Measurements from ENCODE around the gene AP2A2.

The AP2A2 gene

GRCh38 chr11:940496-941135, 14.9 kb downstream of the AP2A2 start:
- H3K4me3 ChIP-seq (ENCODE audit: low read depth, low read length): no peak overlapping the region
- TF ChIP-seq CTCF (IDR thresholded peaks at IDR 0.05; ENCODE audit: low read depth, low read length, missing control alignments): no peak
- H3K27me3 ChIP-seq (replicated peaks): no peaks in the 10 kb centered on the region
- H3K36me3 ChIP-seq (replicated peaks): no peaks in the 10 kb centered on the region
- no peak for DNase-seq
- no peak overlapping the region for H3K27ac ChIP-seq
- in situ Hi-C loops (cut with HindIII; ENCODE audit: low pct_ligation_motif_present, low sequenced_read_pairs): no loop called here

- in situ Hi-C loops (cut with HindIII; ENCODE audit: low pct_ligation_motif_present, low sequenced_read_pairs): no loop called here
- H3K27ac ChIP-seq: no peak overlapping the region
- TF ChIP-seq CTCF (IDR thresholded peaks at IDR 0.05; ENCODE audit: low read depth, low read length, missing control alignments): no peak
- no peaks in the 10 kb centered on the region for H3K27me3 ChIP-seq (replicated peaks)
- no peak overlapping the region for H3K4me3 ChIP-seq (ENCODE audit: low read depth, low read length)
- peak; percentile 24 for DNase-seq
- no peaks in the 10 kb centered on the region for H3K36me3 ChIP-seq (replicated peaks)
These were observed 17.2 kb downstream of the AP2A2 start for GRCh38 chr11:942823-943222.

GRCh38 chr11:944711-945470, 19.2 kb downstream of the AP2A2 start:
- Histone ChIP-seq H3K4me3 (ENCODE audit: low read depth, low read length) (no peak overlapping the region), H3K27ac (no peak overlapping the region), H3K27me3 (replicated peaks) (no peaks in the 10 kb centered on the region), H3K36me3 (replicated peaks) (no peaks in the 10 kb centered on the region)
- no peak for DNase-seq
- in situ Hi-C loops (cut with HindIII; ENCODE audit: low pct_ligation_motif_present, low sequenced_read_pairs): no loop called here
- TF ChIP-seq CTCF (IDR thresholded peaks at IDR 0.05; ENCODE audit: low read depth, low read length, missing control alignments): peak; percentile 56

GRCh38 chr11:945986-946385, 20.3 kb downstream of the AP2A2 start:
- Histone ChIP-seq H3K4me3 (ENCODE audit: low read depth, low read length) (no peak overlapping the region), H3K27ac (no peak overlapping the region), H3K36me3 (replicated peaks) (no peaks in the 10 kb centered on the region), H3K27me3 (replicated peaks) (no peaks in the 10 kb centered on the region)
- in situ Hi-C loops (cut with HindIII; ENCODE audit: low pct_ligation_motif_present, low sequenced_read_pairs): no loop called here
- no peak for DNase-seq
- no peak for TF ChIP-seq CTCF (IDR thresholded peaks at IDR 0.05; ENCODE audit: low read depth, low read length, missing control alignments)

GRCh38 chr11:947744-948143, 22.1 kb downstream of the AP2A2 start:
- in situ Hi-C loops (cut with HindIII; ENCODE audit: low pct_ligation_motif_present, low sequenced_read_pairs): no loop called here
- no peak for DNase-seq
- no peak for TF ChIP-seq CTCF (IDR thresholded peaks at IDR 0.05; ENCODE audit: low read depth, low read length, missing control alignments)
- Histone ChIP-seq H3K36me3 (replicated peaks) (no peaks in the 10 kb centered on the region), H3K27me3 (replicated peaks) (no peaks in the 10 kb centered on the region), H3K27ac (no peak overlapping the region), H3K4me3 (ENCODE audit: low read depth, low read length) (no peak overlapping the region)
